GM18520 (cell line): ENCODE data around the gene VAMP1.
"Not testable (repeated sequence)": the region's sequence is repeated elsewhere in the genome, so short reads cannot be mapped to it uniquely, and the experiment has no call there.

ENCODE experiments used
- ATAC-seq: cut with Tn5 transposase; IDR thresholded peaks from one replicate; pipeline ENCODE4 v1.9.1; 2021; ENCODE audit not compliant: unreplicated experiment

VAMP1 gene

GRCh38 chr12:6470375-6471163, at the start of gene VAMP1:
Gene VAMP1 (minus strand): TSS chr12:6470677. CDS start chr12:6470531, 146 bp downstream.
- ATAC-seq = peak; percentile 71

GRCh38 chr12:6520186-6520585, 49.7 kb upstream of the VAMP1 start:
- no peak for ATAC-seq

DNA sequence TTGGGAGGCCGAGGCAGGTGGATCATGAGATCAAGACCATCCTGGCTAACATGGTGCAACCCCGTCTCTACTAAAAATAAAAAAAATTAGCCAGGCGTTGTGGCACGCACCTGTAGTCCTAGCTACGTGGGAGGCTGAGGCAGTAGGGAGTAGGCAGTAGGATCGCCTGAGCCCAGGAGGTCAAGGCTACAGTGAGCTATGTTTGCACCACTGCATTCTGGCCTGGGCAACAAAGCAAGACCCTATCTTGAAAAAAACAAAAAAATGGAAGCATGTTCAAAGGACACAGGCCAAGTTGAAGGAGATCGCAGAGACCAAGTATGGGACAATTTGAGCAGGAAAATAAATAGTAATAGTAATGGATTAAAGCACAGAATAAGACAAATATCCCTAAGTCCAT, 37.6 kb upstream of the VAMP1 start:
- ATAC-seq = no peak

GRCh38 chr12:6507102-6507998, 36.9 kb upstream of the VAMP1 start:
- no peak for ATAC-seq

- no peak for ATAC-seq
Observed at GRCh38 chr12:6500466-6500865, 30.0 kb upstream of the VAMP1 start.

- not testable (repeated sequence) for ATAC-seq
Observed at GRCh38 chr12:6497291-6497690, 26.8 kb upstream of the VAMP1 start.

DNA sequence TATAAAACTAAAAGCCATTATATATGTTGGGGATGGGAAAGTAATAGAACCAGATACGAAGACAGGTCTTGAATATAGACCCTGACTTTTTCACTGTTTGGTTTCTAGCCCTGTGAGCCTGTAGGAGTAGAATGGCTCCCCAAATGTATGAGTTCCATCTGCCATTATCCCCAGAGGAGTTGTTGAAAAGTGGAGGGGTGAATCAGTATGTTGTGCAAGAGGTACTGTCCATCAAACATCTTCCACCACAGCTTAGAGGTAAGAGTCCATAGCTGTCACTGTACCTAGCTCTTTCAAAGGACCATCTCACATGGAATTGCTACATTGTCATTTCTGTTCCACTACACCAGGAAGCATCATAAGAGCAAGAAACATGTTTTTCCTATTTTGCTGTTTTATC, 24.5 kb upstream of the VAMP1 start:
- no peak for ATAC-seq

DNA sequence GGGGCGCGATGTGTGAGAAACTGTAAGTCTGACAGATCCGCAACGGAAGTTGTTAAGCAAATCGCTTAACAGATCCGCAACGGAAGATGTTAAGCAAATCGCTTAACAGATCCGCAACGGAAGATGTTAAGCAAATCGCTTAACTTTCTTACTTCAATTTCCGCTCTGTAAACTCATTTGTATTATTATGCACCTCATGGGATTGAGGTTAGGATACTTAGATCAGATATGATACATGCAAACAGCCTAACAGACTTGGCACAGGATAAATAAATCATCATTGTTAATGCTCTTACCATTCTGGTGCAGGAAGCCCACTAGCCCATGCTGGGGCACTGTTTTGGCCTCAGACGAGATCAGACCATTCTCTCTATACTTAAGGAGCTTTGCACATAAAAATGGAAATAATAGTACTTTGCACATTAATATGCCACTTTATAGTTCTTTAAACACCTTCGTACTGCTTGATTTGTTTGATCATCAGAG, 23.8 kb upstream of the VAMP1 start:
- no peak for ATAC-seq

GRCh38 chr12:6493497-6494257, 23.2 kb upstream of the VAMP1 start, which contains the start of gene NCAPD2:
Gene NCAPD2 (plus strand): TSS chr12:6494102. CDS start chr12:6495099, 997 bp downstream.
- ATAC-seq = peak; percentile 92

GRCh38 chr12:6492838-6493496, 22.5 kb upstream of the VAMP1 start, which contains the start of gene MRPL51:
Gene MRPL51 (minus strand): TSS chr12:6493262. CDS start chr12:6493136, 126 bp downstream.
- peak; percentile 28 for ATAC-seq

DNA sequence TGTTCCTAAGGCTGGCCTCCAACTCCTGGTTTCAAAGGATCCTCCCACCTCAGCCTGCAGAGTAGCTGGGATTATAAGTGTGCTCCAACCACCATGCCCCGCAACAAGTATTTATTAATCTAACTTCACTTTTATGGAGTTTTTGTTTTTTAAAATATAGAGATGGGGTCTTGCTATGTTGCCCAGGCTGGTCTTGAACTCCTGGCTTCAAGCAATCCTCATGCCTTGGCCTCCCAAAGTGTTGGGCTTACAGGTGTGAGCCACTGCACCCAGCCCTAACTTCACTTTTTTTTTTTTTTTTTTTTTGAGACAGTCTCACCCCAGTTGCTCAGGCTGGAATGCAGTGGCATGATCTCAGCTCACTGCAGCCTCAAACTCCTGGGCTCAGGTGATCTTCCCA, 20.2 kb upstream of the VAMP1 start:
- not testable (repeated sequence) for ATAC-seq

DNA sequence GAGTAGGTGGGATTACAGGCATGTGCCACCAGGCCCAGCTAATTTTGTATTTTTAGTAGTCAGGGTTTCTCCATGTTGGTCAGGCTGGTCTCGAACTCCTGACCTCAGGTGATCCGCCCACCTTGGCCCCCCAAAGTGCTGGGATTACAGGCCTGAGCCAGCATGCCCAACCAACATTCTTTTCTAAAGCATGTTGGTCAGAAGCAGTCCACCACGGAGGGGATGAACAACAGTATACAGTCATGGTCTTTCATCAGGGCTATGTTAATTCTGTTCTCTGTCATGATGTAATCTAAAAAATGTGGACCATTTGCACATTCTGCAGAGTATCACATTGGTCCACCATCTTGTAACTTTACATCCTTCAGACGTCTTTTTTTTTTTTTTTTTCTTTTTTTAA, 19.0 kb upstream of the VAMP1 start:
- ATAC-seq = no peak

- ATAC-seq = no peak
Observed at GRCh38 chr12:6488240-6488639, 17.8 kb upstream of the VAMP1 start.

DNA sequence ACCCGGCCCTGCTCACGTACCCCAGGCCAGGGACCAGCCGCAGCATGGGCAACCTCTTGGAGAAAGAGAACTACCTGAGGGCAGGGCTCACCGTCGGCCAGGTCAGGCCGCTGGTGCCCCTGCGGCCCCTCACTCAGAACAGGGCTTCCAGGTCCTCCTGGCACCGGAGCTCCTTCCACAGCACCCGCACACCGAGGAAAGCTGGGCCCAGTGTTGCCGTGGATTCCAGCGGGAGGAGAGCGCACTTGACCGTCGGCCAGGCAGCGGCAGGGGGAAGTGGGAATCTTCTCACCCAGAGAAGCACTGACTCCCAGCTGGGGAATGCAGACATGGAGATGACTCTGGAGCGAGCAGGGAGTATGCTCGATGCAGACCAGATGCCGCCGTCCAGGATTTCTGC, 7.9 kb upstream of the VAMP1 start:
- ATAC-seq = no peak

GRCh38 chr12:6477601-6478377, 7.3 kb upstream of the VAMP1 start:
- not testable (repeated sequence) for ATAC-seq

DNA sequence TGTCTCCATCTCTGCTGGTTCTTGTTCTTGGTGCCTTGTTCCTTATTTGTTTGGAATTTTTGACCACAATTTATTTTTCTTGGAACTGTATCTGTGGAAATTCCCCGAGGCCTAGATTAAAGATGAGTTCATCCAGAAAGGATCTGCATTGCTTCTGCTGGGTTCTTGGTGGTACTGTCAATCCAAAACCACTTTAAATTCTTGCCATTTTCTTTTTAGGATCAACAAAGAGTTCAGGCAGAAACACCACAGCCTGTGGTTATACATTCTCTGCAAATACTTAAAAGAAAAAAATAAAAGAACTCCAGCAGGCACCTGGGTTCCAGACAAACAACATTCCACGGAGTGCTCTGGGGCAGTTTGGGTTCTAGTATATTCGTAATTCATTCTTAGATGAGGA, 6.0 kb upstream of the VAMP1 start:
- no peak for ATAC-seq

- ATAC-seq = not testable (repeated sequence)
Observed at GRCh38 chr12:6475233-6475975, 4.9 kb upstream of the VAMP1 start.

GRCh38 chr12:6472491-6472890, 2.0 kb upstream of the VAMP1 start:
- ATAC-seq = no peak

DNA sequence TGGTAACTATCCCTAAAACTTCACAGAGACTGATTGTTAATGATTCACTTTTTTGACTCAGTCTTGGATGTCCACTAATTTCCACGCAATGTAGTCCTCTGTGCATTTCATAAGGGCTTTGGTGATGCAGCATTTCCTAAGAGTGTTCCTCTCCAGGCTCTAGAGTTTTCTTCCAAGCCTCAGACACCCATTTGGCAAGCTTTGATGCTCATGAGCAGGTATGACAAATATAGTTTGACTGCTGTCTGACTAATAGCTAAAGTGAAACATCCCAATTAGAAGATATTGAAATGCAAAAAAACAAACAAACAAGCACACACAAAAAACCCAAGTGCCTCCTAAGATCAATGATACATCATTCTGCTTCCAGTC, 1.5 kb upstream of the VAMP1 start:
- ATAC-seq = no peak
